ENCODE results near the gene UBA52. TPM values are rescaled to one million over a fixed set of nuclear protein-coding genes. Genes with fewer than 3 reads are reported as not detected.

The UBA52 gene
- total RNA-seq, 1 experiment from 2014 or later = 1,265 TPM

- no peak overlapping the region for H3K56ac ChIP-seq (ENCODE audit: insufficient read length, low read depth, low read length)
- H2AK5ac ChIP-seq (ENCODE audit: insufficient read length, low read length) = no peak overlapping the region
- peaks cover 8% of the 10 kb centered on the region; the same call in 1 of the 2 replicates for H3K4me1 ChIP-seq (ENCODE audit: insufficient read depth, low read length)
- Mint-ChIP-seq H3K36me3 (ENCODE audit: insufficient read depth in 1 of 3, low read depth in 3 of 3) (peaks cover 3 to 16% (median 5%) of the 10 kb centered on the region in 3 experiments; a peak in 6 of 7 replicates), H3K4me3 (peak overlapping the region; percentile 77 to 91), H3K27me3 (ENCODE audit: low read depth) (peaks cover 4% of the 10 kb centered on the region), H3K4me1 (peaks cover 32 to 34% of the 10 kb centered on the region in 2 experiments), H3K9me3 (no peaks in the 10 kb centered on the region; a peak in 1 of 5 replicates), H3K27ac (peak overlapping the region; percentile 98 to 99 (median 98))
- no peak for TF ChIP-seq CTCF (conservative IDR thresholded peaks at IDR 0.05)
- H2BK5ac ChIP-seq (ENCODE audit: insufficient read length, low read length) = no peak overlapping the region
- peak overlapping the region; percentile 85 for H3K18ac ChIP-seq (ENCODE audit: insufficient read length, low read depth, low read length)
- H3K27me3 ChIP-seq (ENCODE audit: insufficient read depth, low read length) = no peaks in the 10 kb centered on the region
- H3K23ac ChIP-seq (ENCODE audit: insufficient read length, low read depth, low read length) = no peak overlapping the region
- H4K5ac ChIP-seq (ENCODE audit: insufficient read length, low read depth, low read length) = no peak overlapping the region
- H3K27ac ChIP-seq (ENCODE audit: insufficient read length, low read depth, low read length) = peak overlapping the region; percentile 7
- H2BK20ac ChIP-seq (ENCODE audit: low read depth, low read length, poor library complexity, severe bottlenecking) = no peak overlapping the region
- peak overlapping the region; percentile 88 for H3K14ac ChIP-seq (ENCODE audit: insufficient read depth, low read length)
- H3K4ac ChIP-seq (ENCODE audit: low read depth, low read length) = no peak overlapping the region; the same call in 1 of the 2 replicates
- H3K9me3 ChIP-seq (ENCODE audit: control insufficient read depth, low read depth, low read length) = no peaks in the 10 kb centered on the region
- H2BK15ac ChIP-seq (ENCODE audit: low read depth, low read length) = no peak overlapping the region
- peak overlapping the region; percentile 57 for H3K9ac ChIP-seq (ENCODE audit: extremely low read depth, insufficient read length, low read length)
- H4K91ac ChIP-seq (ENCODE audit: insufficient read length, low read depth, low read length) = no peak overlapping the region
- H2BK12ac ChIP-seq (ENCODE audit: insufficient read length, low read depth, low read length) = no peak overlapping the region
- H3K4me2 ChIP-seq (ENCODE audit: insufficient read depth, insufficient read length, low read length) = peak overlapping the region; percentile 69
- no peaks in the 10 kb centered on the region for H3K79me1 ChIP-seq (ENCODE audit: insufficient read depth, low read depth, low read length, poor library complexity, severe bottlenecking)
- peaks cover 26% of the 10 kb centered on the region for H3K23me2 ChIP-seq (ENCODE audit: insufficient read length, low read depth, low read length, poor library complexity, severe bottlenecking)
- no peak overlapping the region for H2AFZ ChIP-seq (ENCODE audit: low read length)
- H4K8ac ChIP-seq (replicated peaks; ENCODE audit: insufficient read length, low read depth, low read length) = no peak overlapping the region
- H3K79me2 ChIP-seq (ENCODE audit: insufficient read depth, low read length) = no peaks in the 10 kb centered on the region
- H2BK120ac ChIP-seq (ENCODE audit: low read depth, low read length, poor library complexity, severe bottlenecking) = no peak overlapping the region
- no peak overlapping the region for H3T11ph ChIP-seq (ENCODE audit: low read length)
- no CpG with 5 or more reads among the region's 52 CpGs for WGBS (ENCODE audit: extremely low coverage, insufficient read length, low lambda C conversion rate)
- no peaks in the 10 kb centered on the region for H4K20me1 ChIP-seq (ENCODE audit: control insufficient read depth, insufficient read depth, insufficient read length)
- DNase-seq = peak; percentile 93
These were observed 18.0 kb downstream of the UBA52 start for GRCh38 chr19:18589380-18590272.

All from H9 (cell line).